ENCODE data around the gene EPHA6.
"Not testable (repeated sequence)": the region's sequence is repeated elsewhere in the genome, so short reads cannot be mapped to it uniquely, and the experiment has no call there.

EPHA6 gene

DNA sequence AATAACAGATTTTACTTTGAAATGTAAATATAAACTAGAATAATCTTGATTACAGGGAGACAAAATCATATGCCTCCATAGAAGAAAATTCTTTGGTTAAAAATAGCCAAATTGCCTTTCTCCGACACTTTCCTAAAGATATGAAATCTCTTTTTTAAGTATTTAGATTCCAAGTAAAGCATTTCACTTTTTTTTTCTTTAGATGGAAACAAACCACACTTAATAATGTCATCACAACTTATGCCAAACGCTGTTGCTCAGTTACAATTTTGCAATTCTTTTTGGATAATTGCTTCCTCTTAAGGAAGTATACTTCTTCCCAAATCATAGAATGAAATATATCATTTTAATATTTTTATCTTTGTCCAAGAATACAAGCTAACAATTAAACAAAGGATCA, 656.1 kb downstream of the EPHA6 start:
- Histone ChIP-seq H3K27me3 (ENCODE audit: control insufficient read depth in 1 of 2, insufficient read depth in 1 of 2, low read length in 2 of 2) (no peaks in the 10 kb centered on the region), H3K9me3 (ENCODE audit: control insufficient read depth, low read length) (no peaks in the 10 kb centered on the region), H2AK5ac (ENCODE audit: low read length, severe bottlenecking) (no peak overlapping the region), H3K18ac (ENCODE audit: low read depth in 1 of 2, low read length in 2 of 2) (no peak overlapping the region), H2AFZ (ENCODE audit: low read depth, low read length) (no peak overlapping the region), H3K27ac (ENCODE audit: low read length, poor library complexity, severe bottlenecking) (no peak overlapping the region), H3K79me1 (replicated peaks; ENCODE audit: low read length, poor library complexity, severe bottlenecking) (no peaks in the 10 kb centered on the region), H2BK5ac (ENCODE audit: low read depth, low read length, poor library complexity, severe bottlenecking) (no peak overlapping the region), H3K9ac (ENCODE audit: low read length) (no peak overlapping the region), H3K4me1 (ENCODE audit: control insufficient read depth, insufficient read depth, low read depth, low read length) (no peaks in the 10 kb centered on the region), H3K4me3 (ENCODE audit: insufficient read depth in 1 of 2, low read depth in 1 of 2, low read length in 2 of 2) (no peak overlapping the region), H4K91ac (ENCODE audit: low read length) (no peak overlapping the region), H3K23ac (ENCODE audit: low read length in 2 of 2) (no peak overlapping the region), H4K8ac (ENCODE audit: low read length) (no peak overlapping the region), H3K4ac (ENCODE audit: low read depth in 1 of 2, low read length in 2 of 2) (no peak overlapping the region), H2BK12ac (ENCODE audit: low read length in 2 of 2) (no peak overlapping the region), H3K14ac (ENCODE audit: low read length in 2 of 2) (no peak overlapping the region), H3K4me2 (ENCODE audit: low read length, poor library complexity, severe bottlenecking) (no peak overlapping the region), H2BK120ac (ENCODE audit: low read depth, low read length) (no peak overlapping the region), H3K36me3 (ENCODE audit: control insufficient read depth in 1 of 2, insufficient read depth in 2 of 2, low read depth in 1 of 2, low read length in 2 of 2) (no peaks in the 10 kb centered on the region), H2BK15ac (ENCODE audit: low read depth, poor library complexity, severe bottlenecking) (no peak overlapping the region)
- WGBS, result 60% methylated on average over 1 of the region's 2 CpGs
- no peak for DNase-seq

- H3K14ac ChIP-seq (ENCODE audit: low read length in 2 of 2), result no peak overlapping the region
- no peaks in the 10 kb centered on the region for H3K4me1 ChIP-seq (ENCODE audit: control insufficient read depth, insufficient read depth, low read depth, low read length)
- H4K91ac ChIP-seq (ENCODE audit: low read length), result no peak overlapping the region
- H3K4me3 ChIP-seq (ENCODE audit: insufficient read depth in 1 of 2, low read depth in 1 of 2, low read length in 2 of 2), result no peak overlapping the region
- H3K79me1 ChIP-seq (replicated peaks; ENCODE audit: low read length, poor library complexity, severe bottlenecking), result no peaks in the 10 kb centered on the region
- H3K23ac ChIP-seq (ENCODE audit: low read length in 2 of 2), result no peak overlapping the region
- no peak overlapping the region for H2AFZ ChIP-seq (ENCODE audit: low read depth, low read length)
- no peak overlapping the region for H2BK120ac ChIP-seq (ENCODE audit: low read depth, low read length)
- no peak overlapping the region for H3K18ac ChIP-seq (ENCODE audit: low read depth in 1 of 2, low read length in 2 of 2)
- no peak overlapping the region for H2BK12ac ChIP-seq (ENCODE audit: low read length in 2 of 2)
- no peak overlapping the region for H4K8ac ChIP-seq (ENCODE audit: low read length)
- H3K36me3 ChIP-seq (ENCODE audit: control insufficient read depth in 1 of 2, insufficient read depth in 2 of 2, low read depth in 1 of 2, low read length in 2 of 2), result no peaks in the 10 kb centered on the region
- H3K9me3 ChIP-seq (ENCODE audit: control insufficient read depth, low read length), result peaks cover 3% of the 10 kb centered on the region
- no peak overlapping the region for H2BK15ac ChIP-seq (ENCODE audit: low read depth, poor library complexity, severe bottlenecking)
- no peak overlapping the region for H3K4ac ChIP-seq (ENCODE audit: low read depth in 1 of 2, low read length in 2 of 2)
- no peak overlapping the region for H3K9ac ChIP-seq (ENCODE audit: low read length)
- H2AK5ac ChIP-seq (ENCODE audit: low read length, severe bottlenecking), result no peak overlapping the region
- DNase-seq, result no peak
- H3K27ac ChIP-seq (ENCODE audit: low read length, poor library complexity, severe bottlenecking), result no peak overlapping the region
- no peak overlapping the region for H2BK5ac ChIP-seq (ENCODE audit: low read depth, low read length, poor library complexity, severe bottlenecking)
- no peaks in the 10 kb centered on the region for H3K27me3 ChIP-seq (ENCODE audit: control insufficient read depth in 1 of 2, insufficient read depth in 1 of 2, low read length in 2 of 2)
- H3K4me2 ChIP-seq (ENCODE audit: low read length, poor library complexity, severe bottlenecking), result no peak overlapping the region
Observed at GRCh38 chr3:97479740-97480139, 665.3 kb downstream of the EPHA6 start.

DNA sequence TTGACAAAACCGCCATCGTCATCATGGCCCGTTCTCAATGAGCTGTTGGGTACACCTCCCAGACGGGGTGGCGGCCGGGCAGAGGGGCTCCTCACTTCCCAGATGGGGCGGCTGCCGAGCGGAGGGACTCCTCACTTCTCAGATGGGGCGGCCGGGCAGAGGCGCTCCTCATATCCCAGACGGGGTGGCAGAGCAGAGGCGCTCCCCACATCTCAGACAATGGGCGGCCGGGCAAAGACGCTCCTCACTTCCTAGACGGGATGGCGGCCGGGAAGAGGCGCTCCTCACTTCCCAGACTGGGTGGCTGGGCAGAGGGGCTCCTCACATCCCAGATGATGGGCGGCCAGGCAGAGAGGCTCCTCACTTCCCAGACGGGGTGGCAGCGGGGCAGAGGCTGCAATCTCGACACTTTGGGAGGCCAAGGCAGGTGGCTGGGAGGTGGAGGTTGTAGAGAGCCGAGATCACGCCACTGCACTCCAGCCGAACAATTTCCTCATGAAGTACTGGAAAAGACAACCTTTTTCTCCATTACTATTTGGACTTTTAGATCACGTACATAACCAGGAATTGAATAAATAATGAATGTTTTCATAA, 666.4 kb downstream of the EPHA6 start:
- not testable (repeated sequence) for H2BK12ac ChIP-seq (ENCODE audit: low read length in 2 of 2)

GRCh38 chr3:97481416-97481815, 667.0 kb downstream of the EPHA6 start:
- H3K4me1 ChIP-seq (ENCODE audit: control insufficient read depth, insufficient read depth, low read depth, low read length), result no peaks in the 10 kb centered on the region
- no peak overlapping the region for H2BK12ac ChIP-seq (ENCODE audit: low read length in 2 of 2)
- H3K4ac ChIP-seq (ENCODE audit: low read depth in 1 of 2, low read length in 2 of 2), result no peak overlapping the region
- H3K14ac ChIP-seq (ENCODE audit: low read length in 2 of 2), result no peak overlapping the region
- H2BK5ac ChIP-seq (ENCODE audit: low read depth, low read length, poor library complexity, severe bottlenecking), result no peak overlapping the region
- no peak overlapping the region for H2BK120ac ChIP-seq (ENCODE audit: low read depth, low read length)
- no peak overlapping the region for H2BK15ac ChIP-seq (ENCODE audit: low read depth, poor library complexity, severe bottlenecking)
- H3K27ac ChIP-seq (ENCODE audit: low read length, poor library complexity, severe bottlenecking), result no peak overlapping the region
- H3K4me2 ChIP-seq (ENCODE audit: low read length, poor library complexity, severe bottlenecking), result no peak overlapping the region
- no peak overlapping the region for H2AK5ac ChIP-seq (ENCODE audit: low read length, severe bottlenecking)
- no peak overlapping the region for H4K8ac ChIP-seq (ENCODE audit: low read length)
- no peak overlapping the region for H3K9ac ChIP-seq (ENCODE audit: low read length)
- no peak overlapping the region for H3K18ac ChIP-seq (ENCODE audit: low read depth in 1 of 2, low read length in 2 of 2)
- DNase-seq, result no peak
- H3K27me3 ChIP-seq (ENCODE audit: control insufficient read depth in 1 of 2, insufficient read depth in 1 of 2, low read length in 2 of 2), result no peaks in the 10 kb centered on the region
- H3K9me3 ChIP-seq (ENCODE audit: control insufficient read depth, low read length), result peaks cover 3% of the 10 kb centered on the region
- no peaks in the 10 kb centered on the region for H3K79me1 ChIP-seq (replicated peaks; ENCODE audit: low read length, poor library complexity, severe bottlenecking)
- H2AFZ ChIP-seq (ENCODE audit: low read depth, low read length), result no peak overlapping the region
- no peak overlapping the region for H4K91ac ChIP-seq (ENCODE audit: low read length)
- H3K23ac ChIP-seq (ENCODE audit: low read length in 2 of 2), result no peak overlapping the region
- H3K4me3 ChIP-seq (ENCODE audit: insufficient read depth in 1 of 2, low read depth in 1 of 2, low read length in 2 of 2), result no peak overlapping the region
- no peaks in the 10 kb centered on the region for H3K36me3 ChIP-seq (ENCODE audit: control insufficient read depth in 1 of 2, insufficient read depth in 2 of 2, low read depth in 1 of 2, low read length in 2 of 2)
- 92% methylated on average over 26 of the region's 26 CpGs for WGBS

More for the DNA sequence above, 666.4 kb downstream of the EPHA6 start:
- H2BK5ac ChIP-seq (ENCODE audit: low read depth, low read length, poor library complexity, severe bottlenecking); H3K27me3 ChIP-seq (ENCODE audit: control insufficient read depth in 1 of 2, insufficient read depth in 1 of 2, low read length in 2 of 2); H2AFZ ChIP-seq (ENCODE audit: low read depth, low read length); H2BK15ac ChIP-seq (ENCODE audit: low read depth, poor library complexity, severe bottlenecking); H3K79me1 ChIP-seq (replicated peaks; ENCODE audit: low read length, poor library complexity, severe bottlenecking); DNase-seq; H3K23ac ChIP-seq (ENCODE audit: low read length in 2 of 2); H3K14ac ChIP-seq (ENCODE audit: low read length in 2 of 2); H3K27ac ChIP-seq (ENCODE audit: low read length, poor library complexity, severe bottlenecking); H3K4me1 ChIP-seq (ENCODE audit: control insufficient read depth, insufficient read depth, low read depth, low read length); H4K91ac ChIP-seq (ENCODE audit: low read length); H3K4ac ChIP-seq (ENCODE audit: low read depth in 1 of 2, low read length in 2 of 2); H2AK5ac ChIP-seq (ENCODE audit: low read length, severe bottlenecking); H3K36me3 ChIP-seq (ENCODE audit: control insufficient read depth in 1 of 2, insufficient read depth in 2 of 2, low read depth in 1 of 2, low read length in 2 of 2); H2BK120ac ChIP-seq (ENCODE audit: low read depth, low read length); H3K9me3 ChIP-seq (ENCODE audit: control insufficient read depth, low read length); H3K4me2 ChIP-seq (ENCODE audit: low read length, poor library complexity, severe bottlenecking); H3K18ac ChIP-seq (ENCODE audit: low read depth in 1 of 2, low read length in 2 of 2); H3K4me3 ChIP-seq (ENCODE audit: insufficient read depth in 1 of 2, low read depth in 1 of 2, low read length in 2 of 2); H3K9ac ChIP-seq (ENCODE audit: low read length); H4K8ac ChIP-seq (ENCODE audit: low read length): not testable (repeated sequence)
- WGBS, result 96% methylated on average over 26 of the region's 29 CpGs
